Heart left ventricle (tissue), 16 donors: Measurements from ENCODE around the gene USP46. TPM values are rescaled to one million over a fixed set of nuclear protein-coding genes. Genes with fewer than 3 reads are reported as not detected.

Source experiments
- ATAC-seq, 4 donors: fragments of 200-7000 bp; cut with Tn5 transposase; one replicate each; pipeline ENCODE4 v1.9.1; 2020 to 2022; ENCODE audit warnings: moderate library complexity in 4 of 4, mild to moderate bottlenecking in 3 of 4, moderate number of reproducible peaks in 1 of 4
- DNase-seq, 5 donors: peaks; one replicate each; pipeline ENCODE4 v3.0.0-alpha.2; 2020
- H3K27ac ChIP-seq, 12 donors: fragments of 200-600 bp; sonication (generic) in 4 of 12; one replicate each; pipeline versions ENCODE4 v1.5.0 to v1.8.0; 2016 to 2022; ENCODE audit warnings: mild to moderate bottlenecking in 2 of 12
- H3K27me3 ChIP-seq, 9 donors: fragments of 200-600 bp; sonication (generic) in 2 of 9; one replicate each; pipeline versions ENCODE4 v1.5.1 to v1.8.0; 2016 to 2022; ENCODE audit warnings: mild to moderate bottlenecking in 3 of 9
- H3K36me3 ChIP-seq, 9 donors: fragments of 200-600 bp; sonication (generic) in 2 of 9; one replicate each; pipeline versions ENCODE4 v1.5.0 to v1.8.0; 2018 to 2022; ENCODE audit warnings: mild to moderate bottlenecking in 2 of 9
- H3K4me1 ChIP-seq, 12 donors: fragments of 200-600 bp; sonication (generic) in 4 of 12; one replicate each; pipeline versions ENCODE4 v1.5.0 to v1.8.0; 2016 to 2022; ENCODE audit warnings: mild to moderate bottlenecking in 3 of 12
- H3K4me3 ChIP-seq, 12 donors: fragments of 200-600 bp; sonication (generic) in 4 of 12; one replicate each; pipeline versions ENCODE4 v1.5.0 to v1.8.0; 2017 to 2022; ENCODE audit warnings: mild to moderate bottlenecking in 9 of 12, moderate library complexity in 4 of 12
- H3K9me3 ChIP-seq, 12 donors: fragments of 200-600 bp; sonication (generic) in 4 of 12; one replicate each; pipeline versions ENCODE4 v1.5.0 to v1.8.0; 2016 to 2022; ENCODE audit warnings: mild to moderate bottlenecking in 1 of 12
- CTCF ChIP-seq, 12 donors: fragments of 200-600 bp; sonication (generic) in 4 of 12; IDR thresholded peaks; one replicate each; pipeline versions ENCODE4 v1.5.0 to v1.8.0; 2018 to 2022; ENCODE audit warnings: antibody characterized with exemption in 12 of 12, mild to moderate bottlenecking in 5 of 12
- POLR2A ChIP-seq, 2 donors: fragments of 450-650 bp; IDR thresholded peaks; one replicate each; pipeline ENCODE4 v1.6.1; 2017; ENCODE audit warnings: antibody characterized with exemption in 2 of 2, mild to moderate bottlenecking in 2 of 2, moderate library complexity in 2 of 2
- WGBS, 4 donors: extraction: QIAGEN DNeasy Blood & Tissue Kit in 2 of 4; methylation state at CpG; one replicate each; pipeline versions ENCODE4 v1.1.5 to v1.1.7; 2013 to 2018; 5-methylcytosine and 5-hydroxymethylcytosine counted together
- intact Hi-C, 10 donors: fragments of 100-400 bp; cut with DNase I; formaldehyde crosslinking; loops; one replicate each; pipeline versions ENCODE4 v1.11.1 to v1.14.2; 2022
- polyA plus RNA-seq, 2 donors: library from polyadenylated mRNA; stranded (reverse); fragments of 200-250 nt; gene quantifications; one replicate each; pipeline ENCODE4 v1.2.3, GENCODE V29; 2013
- total RNA-seq, 9 donors: library from RNA; depleted of rRNA in 2 of 9; stranded (reverse); fragments of >200 nt in 2 of 9; fragmentation: NEBNext Ultra II Directional in 3 of 9; extraction: Animal tissue kit (Norgen Biotek cat#: 25700) in 3 of 9; gene quantifications; one replicate each; pipeline versions ENCODE4 v1.1.0 to v1.2.4, GENCODE V29; 2016 to 2023
- donor health status: ischemic (EF 13 %, LVEDD 7.1; RV severe dilation, severe dysfunction).
- donor health status: healthy with polysubstance abuse.
- donor health status: DM: no; HTN: yes; CAD: no.
- donor health status: DM: no; HTN: no; CAD: no.
- donor health status: ischemic (EF 25% LVEDD 6.9; RV normal size, moderate dysfunction).
- donor health status: ischemic (EF 25% LVEDD 5.7; RV mildly dilated, moderate dysfunction).
- donor health status: healthy.
- donor health status: DM: yes; HTN: yes; CAD: no.
- donor health status: ischemic (EF 35%, LVEDD 5.7; RV mildly dilated, moderate dysfunction).
- donor health status: nonischemic (EF 11% LVEDD 7.7; RV severe dilation, severe dysfunction).
- donor health status: DM: yes; HTN: yes; CAD: no.
- donor health status: PGD.
- donor health status: ischemic (EF 29% LVEDD 5.4; RV normal size, mild dysfunction).
- donor health status: nonischemic (EF 23%, LVEDD 6.1; RV moderate dilation, normal function).

Gene USP46
- total and polyA plus RNA-seq, 11 donors = 6.1 to 111 (median 62.9) TPM

- no peak for TF ChIP-seq CTCF (IDR thresholded peaks at IDR 0.05)
- no peak for TF ChIP-seq POLR2A (IDR thresholded peaks at IDR 0.05)
- Histone ChIP-seq H3K36me3 (peaks cover 0 to 9% (median 0%) of the 10 kb centered on the region in 9 donors), H3K27ac (peak overlapping the region; percentile 83 to 100 (median 98)), H3K9me3 (peaks cover 0 to 3% (median 0%) of the 10 kb centered on the region in 12 donors), H3K4me3 (peak overlapping the region; percentile 60 to 98 (median 91)), H3K27me3 (no peaks in the 10 kb centered on the region), H3K4me1 (peaks cover 0 to 67% (median 40%) of the 10 kb centered on the region in 12 donors)
- intact Hi-C loops = loop anchor here (2.0 to 10.0 kb wide), 12 partner anchors 54 to 326 kb away; no protein-coding TSS in a partner anchor
- peak in 1 of 5 donors; percentile 31 for DNase-seq
- ATAC-seq = no peak
- 0 to 2% (median 1%) methylated on average over 7 to 33 of the region's 33 CpGs for WGBS, 4 donors
These were observed 480 bp downstream of the USP46 start for GRCh38 chr4:52658641-52659000.

GRCh38 chr4:52657618-52658501 is 1.2 kb downstream of the USP46 start:
- DNase-seq = peak in 2 of 5 donors; percentile 39 to 53
- peak overlapping the region; percentile 60 to 98 (median 91) for H3K4me3 ChIP-seq
- 29 to 49% (median 45%) methylated on average over 18 of the region's 18 CpGs for WGBS, 4 donors
- TF ChIP-seq CTCF (IDR thresholded peaks at IDR 0.05) (no peak), POLR2A (IDR thresholded peaks at IDR 0.05) (no peak)
- intact Hi-C loops = loop anchor here (2.0 to 10.0 kb wide), 12 partner anchors 53 to 327 kb away; no protein-coding TSS in a partner anchor
- ATAC-seq = peak in 1 of 4 donors; percentile 28
- peak overlapping the region; percentile 83 to 100 (median 98) for H3K27ac ChIP-seq
- H3K36me3 ChIP-seq = peaks cover 0 to 9% (median 0%) of the 10 kb centered on the region in 9 donors
- H3K4me1 ChIP-seq = peaks cover 0 to 63% (median 38%) of the 10 kb centered on the region in 12 donors
- H3K9me3 ChIP-seq = peaks cover 0 to 3% (median 0%) of the 10 kb centered on the region in 12 donors
- H3K27me3 ChIP-seq = no peaks in the 10 kb centered on the region

- intact Hi-C loops = loop anchor here (5.0 to 10.0 kb wide), 9 partner anchors 52 to 328 kb away; no protein-coding TSS in a partner anchor
- DNase-seq (no peak), ATAC-seq (no peak)
- Histone ChIP-seq H3K9me3 (no peaks in the 10 kb centered on the region), H3K4me3 (peak overlapping the region in 7 of 12 donors; percentile 60 to 98 (median 92)), H3K27ac (peak overlapping the region in 8 of 12 donors; percentile 29 to 100 (median 98)), H3K36me3 (peaks cover 0 to 9% (median 0%) of the 10 kb centered on the region in 9 donors), H3K4me1 (peaks cover 0 to 61% (median 39%) of the 10 kb centered on the region in 12 donors), H3K27me3 (no peaks in the 10 kb centered on the region)
- TF ChIP-seq POLR2A (IDR thresholded peaks at IDR 0.05) (no peak), CTCF (IDR thresholded peaks at IDR 0.05) (no peak)
- 57 to 64% (median 60%) methylated on average over 8 of the region's 8 CpGs for WGBS, 4 donors
These were observed 1.8 kb downstream of the USP46 start for GRCh38 chr4:52657292-52657617.

GRCh38 chr4:52655506-52655905 is 3.6 kb downstream of the USP46 start:
- Histone ChIP-seq H3K4me1 (peaks cover 0 to 62% (median 38%) of the 10 kb centered on the region in 12 donors), H3K27ac (no peak overlapping the region), H3K9me3 (no peaks in the 10 kb centered on the region), H3K4me3 (no peak overlapping the region), H3K27me3 (no peaks in the 10 kb centered on the region), H3K36me3 (no peaks in the 10 kb centered on the region)
- intact Hi-C loops = loop anchor here (5.0 to 10.0 kb wide), 9 partner anchors 51 to 329 kb away; no protein-coding TSS in a partner anchor
- no peak for ATAC-seq
- DNase-seq = no peak
- no peak for TF ChIP-seq POLR2A (IDR thresholded peaks at IDR 0.05)
- no peak for TF ChIP-seq CTCF (IDR thresholded peaks at IDR 0.05)
